ENCODE measurements around the gene CAMK2B.
"Not testable (repeated sequence)": the region's sequence is repeated elsewhere in the genome, so short reads cannot be mapped to it uniquely, and the experiment has no call there.

Gene CAMK2B

GRCh38 chr7:44186736-44187135, 138.7 kb downstream of the CAMK2B start:
- DNase-seq = no peak

- no peak for DNase-seq
These were observed 139.7 kb downstream of the CAMK2B start for GRCh38 chr7:44185729-44186128.

GRCh38 chr7:44184873-44185446, 140.4 kb downstream of the CAMK2B start:
- no peak for DNase-seq

GRCh38 chr7:44184206-44184872, 141.1 kb downstream of the CAMK2B start:
- no peak for DNase-seq

- no peak for DNase-seq
These were observed 142.0 kb downstream of the CAMK2B start for GRCh38 chr7:44183386-44183785.

GRCh38 chr7:44182827-44183226, 142.6 kb downstream of the CAMK2B start:
- no peak for DNase-seq

- DNase-seq = no peak
These were observed 144.8 kb downstream of the CAMK2B start for GRCh38 chr7:44180631-44181030.

GRCh38 chr7:44177570-44178131, 147.7 kb downstream of the CAMK2B start:
- no peak for DNase-seq

GRCh38 chr7:44176486-44176885, 148.9 kb downstream of the CAMK2B start:
- DNase-seq = no peak

- no peak for DNase-seq
These were observed 149.7 kb downstream of the CAMK2B start for GRCh38 chr7:44175730-44176129.

- not testable (repeated sequence) for DNase-seq
These were observed 150.8 kb downstream of the CAMK2B start for GRCh38 chr7:44174694-44174948.

- no peak for DNase-seq
These were observed 151.3 kb downstream of the CAMK2B start for GRCh38 chr7:44173911-44174693.

GRCh38 chr7:44172803-44173424, 152.5 kb downstream of the CAMK2B start:
- DNase-seq = no peak

- no peak for DNase-seq
These were observed 153.0 kb downstream of the CAMK2B start for GRCh38 chr7:44172352-44172751.

GRCh38 chr7:44171901-44172300, 153.5 kb downstream of the CAMK2B start:
- DNase-seq = not testable (repeated sequence)

GRCh38 chr7:44167920-44168319, 157.5 kb downstream of the CAMK2B start:
- no peak for DNase-seq

All from CD4-positive, alpha-beta T cell treated with Interleukin-12 subunit alpha and Interleukin-12 subunit beta, for 1 hour (primary cell).